T-cell (primary cell): ENCODE measurements around the gene SPATA25. TPM values are rescaled to one million over a fixed set of nuclear protein-coding genes. Genes with fewer than 3 reads are reported as not detected.
"Not testable (repeated sequence)": the region's sequence is repeated elsewhere in the genome, so short reads cannot be mapped to it uniquely, and the experiment has no call there.

Experiments
- ATAC-seq, 4 experiments: fragments of 200-7000 bp in 3 of 4; fragments of 150-1000 bp in 1 of 4; cut with Tn5 transposase; replicated peaks in 1 of 4; 1 replicate in 3 of 4; 2 replicates in 1 of 4; pipeline ENCODE4 v1.10.0; 2021; ENCODE audit warnings: moderate library complexity in 3 of 4, mild to moderate bottlenecking in 2 of 4, moderate number of reproducible peaks in 1 of 4
- CTCF ChIA-PET, 2 donors: fragments of 300-600 bp; sonication (Branson Sonifier 250); formaldehyde crosslinking; loops; one replicate each; lab custom pipeline; 2022; ENCODE audit warnings: antibody characterized with exemption in 2 of 2; lab: Charles Lee
- POLR2A ChIA-PET, 2 donors: fragments of 300-600 bp; sonication (Branson Sonifier 250); formaldehyde crosslinking; loops; one replicate each; lab custom pipeline; 2022; ENCODE audit warnings: antibody characterized with exemption in 2 of 2; lab: Charles Lee
- DNase-seq, 35 experiments: peaks; one replicate each; pipeline versions ENCODE4 v3.0.0 to v3.0.0-alpha.2; 2013 to 2023
- H3K27ac ChIP-seq: one replicate; pipeline ENCODE4 v1.5.1; 2013; ENCODE audit warnings: low read length
- H3K27me3 ChIP-seq, 2 experiments: replicated peaks in 1 of 2; 1 replicate in 1 of 2; 2 replicates in 1 of 2; pipeline versions ENCODE4 v1.6.1 to v1.7.0; 2013; ENCODE audit warnings: low read length in 1 of 2, mixed read lengths in 1 of 2; ENCODE audit not compliant: control insufficient read depth in 2 of 2, insufficient read depth in 2 of 2; ENCODE audit errors: extremely low read depth in 1 of 2
- H3K36me3 ChIP-seq, 2 donors: 1 replicate in 1 of 2; 2 replicates in 1 of 2; pipeline versions ENCODE4 v1.6.1 to v1.7.0; 2013; ENCODE audit warnings: low read length in 1 of 2; ENCODE audit not compliant: control insufficient read depth in 2 of 2, insufficient read depth in 1 of 2; ENCODE audit errors: extremely low read depth in 1 of 2
- H3K4me1 ChIP-seq, 2 experiments: 1 replicate in 1 of 2; 2 replicates in 1 of 2; pipeline versions ENCODE4 v1.6.1 to v1.7.0; 2013; ENCODE audit warnings: low read length in 2 of 2, mixed read lengths in 1 of 2; ENCODE audit not compliant: insufficient read depth in 2 of 2, control insufficient read depth in 1 of 2; ENCODE audit errors: extremely low read depth in 1 of 2
- H3K4me3 ChIP-seq, 2 donors: 1 replicate in 1 of 2; 2 replicates in 1 of 2; pipeline versions ENCODE4 v1.5.1 to v1.7.0; 2013; ENCODE audit warnings: mild to moderate bottlenecking in 2 of 2, low read length in 1 of 2, moderate library complexity in 1 of 2; ENCODE audit not compliant: control insufficient read depth in 1 of 2; ENCODE audit errors: extremely low read depth in 1 of 2
- H3K9me3 ChIP-seq: 2 replicates; pipeline ENCODE4 v1.7.0; 2013
- H3K27ac Mint-ChIP-seq, 2 donors: one replicate each; pipeline ENCODE4 v1.8.0; 2020 to 2021; ENCODE audit warnings: mild to moderate bottlenecking in 2 of 2, mixed read lengths in 2 of 2
- H3K27me3 Mint-ChIP-seq, 2 donors: one replicate each; pipeline ENCODE4 v1.8.0; 2021 to 2022; ENCODE audit warnings: mixed read lengths in 2 of 2
- H3K36me3 Mint-ChIP-seq: one replicate; pipeline ENCODE4 v1.8.0; 2021; ENCODE audit warnings: mixed read lengths
- H3K4me1 Mint-ChIP-seq, 3 donors: one replicate each; pipeline ENCODE4 v1.8.0; 2020 to 2022; ENCODE audit warnings: mixed read lengths in 3 of 3, mild to moderate bottlenecking in 1 of 3
- H3K4me3 Mint-ChIP-seq, 3 donors: one replicate each; pipeline ENCODE4 v1.8.0; 2020 to 2022; ENCODE audit warnings: mild to moderate bottlenecking in 3 of 3, mixed read lengths in 3 of 3, moderate library complexity in 3 of 3
- H3K9me3 Mint-ChIP-seq, 3 donors: one replicate each; pipeline ENCODE4 v1.8.0; 2020 to 2022; ENCODE audit warnings: mixed read lengths in 3 of 3
- WGBS: methylation state at CpG from one replicate; pipeline ENCODE4 v1.1.5; 2013; ENCODE audit warnings: missing lambda C conversion rate; ENCODE audit not compliant: insufficient coverage; 5-methylcytosine and 5-hydroxymethylcytosine counted together
- total RNA-seq, 35 experiments: library from RNA in 6 of 35; stranded (reverse) in 6 of 35; fragments of 120-200 nt in 1 of 35; gene quantifications; one replicate each; pipeline versions ENCODE4 v1.2.1 to v1.2.4 and lab custom pipeline; 2013 to 2026

The SPATA25 gene
- total RNA-seq, 5 donors from 2014 or later (not counting 1 experiment from before 2014, with no cell fraction given), result 0.68 to 4.6 (median 3.6) TPM

DNA sequence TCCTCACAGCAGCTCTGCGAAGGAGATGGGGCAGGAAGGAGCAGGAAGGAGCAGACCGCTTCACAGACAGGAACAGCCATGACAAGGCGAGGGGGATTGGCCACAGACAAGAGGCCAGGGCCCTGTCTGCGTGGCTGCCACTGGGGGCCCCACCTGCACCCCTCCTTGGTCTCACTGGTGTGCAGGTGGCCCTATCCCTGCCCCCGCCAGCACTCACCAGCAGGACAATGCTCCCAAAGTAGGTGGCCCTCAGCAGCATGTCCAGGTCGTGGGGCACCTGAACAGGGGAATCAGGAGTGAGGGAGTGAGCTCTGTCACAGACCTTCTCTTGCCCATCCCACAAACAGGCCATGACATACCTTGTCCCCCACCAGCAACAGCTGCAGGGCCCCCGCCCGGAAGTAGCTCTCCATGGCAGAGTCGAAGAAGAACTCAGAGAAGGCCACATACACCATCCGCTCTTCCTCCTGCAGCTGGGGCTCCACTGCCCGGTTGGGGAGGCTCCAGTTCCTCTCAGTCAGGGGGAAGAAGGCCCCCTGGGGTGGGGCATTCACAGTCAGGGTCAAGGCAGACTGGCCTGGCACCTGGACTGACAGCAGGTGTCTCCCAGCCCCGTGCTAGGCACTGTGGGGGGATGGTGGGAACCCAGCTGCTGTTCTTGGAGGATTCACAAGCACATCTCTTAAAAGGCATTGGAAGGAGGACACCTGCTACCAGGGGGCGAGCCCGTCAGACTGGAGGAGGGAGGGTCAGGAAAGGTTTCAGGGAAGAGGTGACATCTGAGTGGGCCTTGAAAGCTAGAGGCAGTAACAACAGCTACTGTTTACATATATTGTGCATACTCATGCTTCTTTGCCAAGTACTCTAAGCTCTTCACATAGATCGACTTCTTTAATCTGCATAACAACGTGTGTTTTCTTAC, 17.4 kb upstream of the SPATA25 start:
- Histone ChIP-seq H3K27me3 (peaks cover 0 to 5% of the 10 kb centered on the region in 2 experiments), H3K4me3 (no peak overlapping the region), H3K27ac (no peak overlapping the region), H3K36me3 (no peaks in the 10 kb centered on the region), H3K4me1 (no peaks in the 10 kb centered on the region), H3K9me3 (no peaks in the 10 kb centered on the region)
- Mint-ChIP-seq H3K4me3 (no peak overlapping the region), H3K9me3 (no peaks in the 10 kb centered on the region), H3K36me3 (no peaks in the 10 kb centered on the region), H3K27me3 (no peaks in the 10 kb centered on the region), H3K4me1 (no peaks in the 10 kb centered on the region), H3K27ac (no peak overlapping the region)
- ChIA-PET CTCF (no interaction called here), POLR2A (no interaction called here)
- DNase-seq (no peak), ATAC-seq (no peak)
- WGBS, result 63% methylated on average over 7 of the region's 16 CpGs

DNA sequence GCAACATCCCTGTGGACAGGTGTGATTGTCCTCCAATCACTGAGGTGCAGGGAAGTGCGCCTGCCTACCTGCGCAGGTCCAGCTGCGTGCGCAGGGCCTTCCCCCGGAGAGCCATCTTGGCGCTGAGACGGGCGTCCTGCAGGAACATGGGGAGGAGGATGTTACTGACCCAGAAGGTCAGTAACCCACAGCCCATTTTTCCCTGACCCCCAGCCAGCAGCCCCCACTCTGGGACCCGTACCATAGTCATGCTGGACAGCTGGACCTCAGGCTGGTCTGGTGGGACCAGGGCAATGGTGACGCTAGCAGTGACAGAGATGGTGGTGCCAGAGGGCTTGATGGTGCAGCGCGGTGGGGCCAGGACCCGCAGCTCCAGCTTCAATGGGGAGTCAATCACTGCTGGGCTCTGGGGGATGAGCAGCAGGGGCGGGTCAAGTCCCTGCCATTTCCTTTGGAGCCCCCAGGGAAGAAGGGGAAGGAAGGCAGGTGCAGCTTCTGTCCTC, 14.8 kb upstream of the SPATA25 start:
- no peaks in the 10 kb centered on the region for H3K4me1 Mint-ChIP-seq
- no peaks in the 10 kb centered on the region for H3K9me3 ChIP-seq
- CTCF ChIA-PET, result interaction anchor here in 1 of 2 donors (0.9 kb wide), 1 partner anchor 21 kb away, joined by 3 read pairs; the partner anchor contains the start of gene ZSWIM1

DNA sequence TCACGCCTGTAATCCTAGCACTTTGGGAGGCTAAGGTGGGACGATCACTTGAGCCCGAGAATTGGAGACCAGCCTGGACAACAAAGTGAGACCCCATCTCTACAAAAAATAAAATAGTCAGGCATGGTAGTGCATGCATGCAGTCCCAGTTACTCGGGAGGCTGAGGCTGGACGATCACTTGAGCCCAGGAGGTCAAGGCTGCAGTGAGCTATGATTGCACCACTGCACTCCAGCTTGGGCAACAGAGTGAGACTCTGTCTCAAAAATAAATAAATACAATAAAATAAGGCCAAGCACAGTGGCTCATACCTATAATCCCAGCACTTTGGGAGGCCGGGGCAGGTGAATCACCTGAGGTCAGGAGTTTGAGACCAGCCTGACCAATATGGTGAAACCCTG, 13.9 kb upstream of the SPATA25 start:
- ATAC-seq, DNase-seq, H3K9me3 ChIP-seq, H3K27ac ChIP-seq, H3K4me3 Mint-ChIP-seq, H3K4me1 Mint-ChIP-seq, H3K4me3 ChIP-seq, POLR2A ChIA-PET, H3K9me3 Mint-ChIP-seq, H3K4me1 ChIP-seq, H3K27me3 ChIP-seq, CTCF ChIA-PET, H3K27me3 Mint-ChIP-seq, H3K27ac Mint-ChIP-seq: not testable (repeated sequence)
- peaks cover 13 to 25% of the 10 kb centered on the region in 2 donors for H3K36me3 ChIP-seq
- peaks cover 11% of the 10 kb centered on the region for H3K36me3 Mint-ChIP-seq
- 100% methylated on average over 1 of the region's 6 CpGs for WGBS

More for the DNA sequence above, 14.8 kb upstream of the SPATA25 start:
- no peak for ATAC-seq
- Mint-ChIP-seq H3K27me3 (no peaks in the 10 kb centered on the region), H3K27ac (no peak overlapping the region), H3K4me3 (no peak overlapping the region), H3K9me3 (no peaks in the 10 kb centered on the region), H3K36me3 (peaks cover 11% of the 10 kb centered on the region)
- Histone ChIP-seq H3K4me3 (no peak overlapping the region), H3K27me3 (peaks cover 0 to 3% of the 10 kb centered on the region in 2 experiments), H3K36me3 (peaks cover 7 to 18% of the 10 kb centered on the region in 2 donors), H3K4me1 (no peaks in the 10 kb centered on the region), H3K27ac (no peak overlapping the region)
- no peak for DNase-seq
- WGBS, result 96% methylated on average over 9 of the region's 14 CpGs
- POLR2A ChIA-PET, result no interaction called here

DNA sequence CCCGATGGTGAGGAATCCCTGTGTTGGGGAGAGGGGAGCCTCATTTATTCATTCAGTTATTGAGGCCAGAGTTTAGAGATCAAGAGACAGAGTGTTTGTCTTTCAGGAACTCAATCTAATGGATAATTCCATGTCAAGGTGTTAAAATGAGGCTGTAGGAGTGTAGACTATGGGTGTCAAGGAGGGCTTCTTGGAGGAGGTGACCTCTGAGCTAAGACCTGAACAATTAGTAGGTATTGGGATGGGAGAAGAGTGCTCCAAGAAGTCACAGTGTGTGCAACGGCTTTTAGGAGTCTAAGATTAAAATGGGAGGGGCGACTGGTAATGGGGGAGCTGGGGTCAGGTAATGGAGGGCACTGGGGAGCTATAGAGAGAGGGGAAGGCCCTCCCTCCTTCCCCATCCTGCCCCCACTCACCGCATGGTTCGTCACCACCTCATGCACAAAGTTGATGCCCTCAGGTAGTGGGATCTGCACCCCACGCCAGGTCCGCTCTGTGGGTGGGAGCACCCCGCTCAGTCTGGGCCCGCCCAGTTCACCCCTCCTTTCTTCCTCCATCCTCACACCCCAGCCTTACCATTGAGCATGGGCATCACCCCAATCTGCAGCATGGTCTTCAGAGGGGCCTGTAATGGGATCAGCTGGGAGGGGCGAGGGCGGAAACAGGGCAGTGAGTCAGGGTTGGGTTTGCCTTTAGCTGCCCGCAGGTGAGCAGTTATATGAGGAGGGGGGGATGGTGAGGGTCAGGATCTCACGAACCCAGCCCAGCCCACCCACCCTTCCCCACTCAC, 11.8 kb upstream of the SPATA25 start:
- peak in 1 of 4 experiments; percentile 24 for ATAC-seq
- WGBS, result 100% methylated on average over 3 of the region's 13 CpGs
- H3K27me3 Mint-ChIP-seq, result no peaks in the 10 kb centered on the region
- CTCF ChIA-PET, result no interaction called here
- Histone ChIP-seq H3K36me3 (peaks cover 15 to 34% of the 10 kb centered on the region in 2 donors), H3K9me3 (no peaks in the 10 kb centered on the region), H3K27ac (no peak overlapping the region), H3K4me3 (no peak overlapping the region), H3K4me1 (no peaks in the 10 kb centered on the region), H3K27me3 (no peaks in the 10 kb centered on the region)
- H3K27ac Mint-ChIP-seq, result no peak overlapping the region
- POLR2A ChIA-PET, result no interaction called here
- DNase-seq, result no peak
- H3K4me3 Mint-ChIP-seq, result no peak overlapping the region
- peaks cover 0 to 2% (median 0%) of the 10 kb centered on the region in 3 donors for H3K4me1 Mint-ChIP-seq
- peaks cover 11% of the 10 kb centered on the region for H3K36me3 Mint-ChIP-seq
- no peaks in the 10 kb centered on the region for H3K9me3 Mint-ChIP-seq

DNA sequence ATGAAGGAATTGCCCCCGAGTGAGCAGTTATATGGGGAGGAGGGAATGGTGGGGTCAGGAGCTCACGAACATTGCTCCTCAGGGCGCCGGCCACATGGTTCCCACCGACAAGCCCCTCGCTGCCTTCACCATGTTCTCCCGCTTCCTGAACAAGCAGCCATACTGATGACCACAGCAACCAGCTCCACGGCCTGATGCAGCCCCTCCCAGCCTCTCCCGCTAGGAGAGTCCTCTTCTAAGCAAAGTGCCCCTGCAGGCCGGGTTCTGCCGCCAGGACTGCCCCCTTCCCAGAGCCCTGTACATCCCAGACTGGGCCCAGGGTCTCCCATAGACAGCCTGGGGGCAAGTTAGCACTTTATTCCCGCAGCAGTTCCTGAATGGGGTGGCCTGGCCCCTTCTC, 10.9 kb upstream of the SPATA25 start:
- no peaks in the 10 kb centered on the region for H3K27me3 Mint-ChIP-seq
- DNase-seq, result no peak
- peaks cover 17% of the 10 kb centered on the region for H3K36me3 Mint-ChIP-seq
- H3K27me3 ChIP-seq, result no peaks in the 10 kb centered on the region
- no peak overlapping the region for H3K4me3 Mint-ChIP-seq
- H3K27ac Mint-ChIP-seq, result no peak overlapping the region
- WGBS, result 93% methylated on average over 5 of the region's 12 CpGs
- CTCF ChIA-PET, result no interaction called here
- H3K27ac ChIP-seq, result no peak overlapping the region
- POLR2A ChIA-PET, result interaction anchor here in 1 of 2 donors (0.6 kb wide), 2 partner anchors 30 to 92 kb away, joined by 3 read pairs; no protein-coding TSS in a partner anchor
- H3K9me3 Mint-ChIP-seq, result no peaks in the 10 kb centered on the region
- H3K4me1 ChIP-seq, result peaks cover 0 to 9% of the 10 kb centered on the region in 2 experiments
- peaks cover 15 to 41% of the 10 kb centered on the region in 2 donors for H3K36me3 ChIP-seq
- H3K4me1 Mint-ChIP-seq, result peaks cover 0 to 10% (median 8%) of the 10 kb centered on the region in 3 donors
- no peaks in the 10 kb centered on the region for H3K9me3 ChIP-seq
- no peak for ATAC-seq
- no peak overlapping the region for H3K4me3 ChIP-seq

DNA sequence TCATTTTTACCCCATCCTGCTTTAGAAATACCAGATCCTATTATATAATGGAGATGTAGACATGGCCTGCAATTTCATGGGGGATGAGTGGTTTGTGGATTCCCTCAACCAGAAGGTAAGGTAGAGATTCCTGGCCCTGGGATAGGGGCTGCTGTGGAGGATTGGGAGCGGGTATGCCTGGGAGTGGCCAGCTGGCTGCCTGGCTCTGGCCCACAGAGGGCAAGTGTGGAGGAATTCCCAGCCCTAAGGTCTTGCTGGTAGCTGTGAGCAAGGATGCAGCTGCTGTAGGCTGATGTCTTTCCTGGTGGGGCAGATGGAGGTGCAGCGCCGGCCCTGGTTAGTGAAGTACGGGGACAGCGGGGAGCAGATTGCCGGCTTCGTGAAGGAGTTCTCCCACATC, 10.3 kb upstream of the SPATA25 start:
- H3K9me3 Mint-ChIP-seq, result no peaks in the 10 kb centered on the region
- 99% methylated on average over 7 of the region's 7 CpGs for WGBS
- DNase-seq, result no peak
- Histone ChIP-seq H3K9me3 (no peaks in the 10 kb centered on the region), H3K27ac (no peak overlapping the region), H3K4me1 (peaks cover 0 to 15% of the 10 kb centered on the region in 2 experiments), H3K27me3 (no peaks in the 10 kb centered on the region), H3K36me3 (peaks cover 15 to 41% of the 10 kb centered on the region in 2 donors), H3K4me3 (no peak overlapping the region)
- no peak overlapping the region for H3K4me3 Mint-ChIP-seq
- H3K27me3 Mint-ChIP-seq, result no peaks in the 10 kb centered on the region
- CTCF ChIA-PET, result no interaction called here
- H3K4me1 Mint-ChIP-seq, result peaks cover 2 to 16% (median 14%) of the 10 kb centered on the region in 3 donors
- no peak for ATAC-seq
- POLR2A ChIA-PET, result interaction anchor here in 1 of 2 donors (0.6 kb wide), 1 partner anchor 30 kb away, joined by 3 read pairs; no protein-coding TSS in a partner anchor
- H3K27ac Mint-ChIP-seq, result no peak overlapping the region
- peaks cover 20% of the 10 kb centered on the region for H3K36me3 Mint-ChIP-seq
